ENCODE measurements around the gene CTTN. TPM values are rescaled to one million over a fixed set of nuclear protein-coding genes. Genes with fewer than 3 reads are reported as not detected.

The CTTN gene
- total RNA-seq, 2 experiments from 2014 or later = 5.0 to 9.3 TPM

GRCh38 chr11:70398834-70399680 lies 728 bp downstream of the CTTN start:
- Histone ChIP-seq H3K4me3 (ENCODE audit: low read depth, low read length, poor library complexity, severe bottlenecking) (peak overlapping the region; percentile 66), H3K79me2 (ENCODE audit: insufficient read depth, low read depth, low read length) (no peaks in the 10 kb centered on the region), H3K9me2 (ENCODE audit: insufficient read depth, low read length) (no peaks in the 10 kb centered on the region), H3K4me2 (ENCODE audit: low read length) (peak overlapping the region; percentile 84), H3K9me3 (ENCODE audit: low read length) (no peaks in the 10 kb centered on the region), H3K4me1 (ENCODE audit: insufficient read depth, low read length, poor library complexity, severe bottlenecking) (peaks cover 14% of the 10 kb centered on the region), H3K27ac (ENCODE audit: low read depth, low read length, poor library complexity, severe bottlenecking) (no peak overlapping the region), H2AFZ (ENCODE audit: low read length) (no peak overlapping the region), H3K36me3 (ENCODE audit: insufficient read depth, low read length) (no peaks in the 10 kb centered on the region), H4K20me1 (ENCODE audit: insufficient read depth, low read length) (no peaks in the 10 kb centered on the region; the same call in 1 of the 2 replicates)
- BruUV-seq (replicated peaks) = no TSS peak
- ChIA-PET POLR2A (no interaction called here), CTCF (ENCODE audit: unreplicated experiment) (no interaction called here)
- TF ChIP-seq, protein P1, sequence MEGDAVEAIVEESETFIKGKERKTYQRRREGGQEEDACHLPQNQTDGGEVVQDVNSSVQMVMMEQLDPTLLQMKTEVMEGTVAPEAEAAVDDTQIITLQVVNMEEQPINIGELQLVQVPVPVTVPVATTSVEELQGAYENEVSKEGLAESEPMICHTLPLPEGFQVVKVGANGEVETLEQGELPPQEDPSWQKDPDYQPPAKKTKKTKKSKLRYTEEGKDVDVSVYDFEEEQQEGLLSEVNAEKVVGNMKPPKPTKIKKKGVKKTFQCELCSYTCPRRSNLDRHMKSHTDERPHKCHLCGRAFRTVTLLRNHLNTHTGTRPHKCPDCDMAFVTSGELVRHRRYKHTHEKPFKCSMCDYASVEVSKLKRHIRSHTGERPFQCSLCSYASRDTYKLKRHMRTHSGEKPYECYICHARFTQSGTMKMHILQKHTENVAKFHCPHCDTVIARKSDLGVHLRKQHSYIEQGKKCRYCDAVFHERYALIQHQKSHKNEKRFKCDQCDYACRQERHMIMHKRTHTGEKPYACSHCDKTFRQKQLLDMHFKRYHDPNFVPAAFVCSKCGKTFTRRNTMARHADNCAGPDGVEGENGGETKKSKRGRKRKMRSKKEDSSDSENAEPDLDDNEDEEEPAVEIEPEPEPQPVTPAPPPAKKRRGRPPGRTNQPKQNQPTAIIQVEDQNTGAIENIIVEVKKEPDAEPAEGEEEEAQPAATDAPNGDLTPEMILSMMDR (conservative IDR thresholded peaks at IDR 0.05; ENCODE audit: low read length) = no peak
- TF ChIP-seq EZH2phosphoT487 (IDR thresholded peaks at IDR 0.05; ENCODE audit: borderline replicate concordance, low read depth, low read length) = no peak
- DNase-seq (ENCODE audit: low spot score) = peak; percentile 14
- intact Hi-C loops (cut with micrococcal nuclease; ENCODE audit: unreplicated experiment) = no loop called here

GRCh38 chr11:70399681-70400112 lies 1.4 kb downstream of the CTTN start:
- no peak overlapping the region for H3K4me2 ChIP-seq (ENCODE audit: low read length)
- H3K36me3 ChIP-seq (ENCODE audit: insufficient read depth, low read length) = no peaks in the 10 kb centered on the region
- no peaks in the 10 kb centered on the region for H3K9me2 ChIP-seq (ENCODE audit: insufficient read depth, low read length)
- no peaks in the 10 kb centered on the region for H3K79me2 ChIP-seq (ENCODE audit: insufficient read depth, low read depth, low read length)
- BruUV-seq (replicated peaks) = no TSS peak
- peaks cover 14% of the 10 kb centered on the region for H3K4me1 ChIP-seq (ENCODE audit: insufficient read depth, low read length, poor library complexity, severe bottlenecking)
- CTCF ChIA-PET (ENCODE audit: unreplicated experiment) = no interaction called here
- DNase-seq (ENCODE audit: low spot score) = no peak
- H3K27ac ChIP-seq (ENCODE audit: low read depth, low read length, poor library complexity, severe bottlenecking) = no peak overlapping the region
- no peaks in the 10 kb centered on the region for H3K9me3 ChIP-seq (ENCODE audit: low read length)
- no peak overlapping the region for H3K4me3 ChIP-seq (ENCODE audit: low read depth, low read length, poor library complexity, severe bottlenecking)
- H2AFZ ChIP-seq (ENCODE audit: low read length) = no peak overlapping the region
- POLR2A ChIA-PET = no interaction called here
- TF ChIP-seq, protein P1 (conservative IDR thresholded peaks at IDR 0.05; ENCODE audit: low read length) = no peak
- TF ChIP-seq EZH2phosphoT487 (IDR thresholded peaks at IDR 0.05; ENCODE audit: borderline replicate concordance, low read depth, low read length) = no peak
- no peaks in the 10 kb centered on the region; the same call in 1 of the 2 replicates for H4K20me1 ChIP-seq (ENCODE audit: insufficient read depth, low read length)
- intact Hi-C loops (cut with micrococcal nuclease; ENCODE audit: unreplicated experiment) = no loop called here

DNA sequence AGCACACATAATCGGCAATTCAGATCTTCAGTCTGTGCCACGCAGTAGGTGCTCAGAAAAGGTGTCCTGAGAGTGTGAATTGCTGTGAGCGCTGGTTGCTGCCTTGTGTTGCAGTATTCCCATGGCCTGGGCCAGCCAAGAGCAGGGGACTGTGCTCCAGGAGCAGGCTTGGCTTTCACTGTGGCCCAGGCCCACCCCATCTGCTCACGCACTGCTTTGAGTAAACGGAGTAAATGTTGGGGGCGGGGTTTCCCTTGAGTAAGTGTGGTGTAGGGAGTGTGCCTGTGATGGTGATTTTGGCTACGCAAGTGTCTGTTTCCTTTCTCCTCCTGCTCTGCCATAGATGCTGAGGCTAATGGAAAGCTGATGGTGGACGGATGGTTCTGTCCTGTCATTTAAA lies 2.3 kb downstream of the CTTN start:
- H3K4me2 ChIP-seq (ENCODE audit: low read length) = no peak overlapping the region
- DNase-seq (ENCODE audit: low spot score) = no peak
- H3K9me2 ChIP-seq (ENCODE audit: insufficient read depth, low read length) = no peaks in the 10 kb centered on the region
- intact Hi-C loops (cut with micrococcal nuclease; ENCODE audit: unreplicated experiment) = no loop called here
- CTCF ChIA-PET (ENCODE audit: unreplicated experiment) = no interaction called here
- TF ChIP-seq, protein P1 (conservative IDR thresholded peaks at IDR 0.05; ENCODE audit: low read length) = no peak
- TF ChIP-seq EZH2phosphoT487 (IDR thresholded peaks at IDR 0.05; ENCODE audit: borderline replicate concordance, low read depth, low read length) = no peak
- no peak overlapping the region for H2AFZ ChIP-seq (ENCODE audit: low read length)
- H3K9me3 ChIP-seq (ENCODE audit: low read length) = no peaks in the 10 kb centered on the region
- POLR2A ChIA-PET = no interaction called here
- BruUV-seq (replicated peaks) = no TSS peak
- no peak overlapping the region for H3K27ac ChIP-seq (ENCODE audit: low read depth, low read length, poor library complexity, severe bottlenecking)
- H3K79me2 ChIP-seq (ENCODE audit: insufficient read depth, low read depth, low read length) = no peaks in the 10 kb centered on the region
- no peak overlapping the region for H3K4me3 ChIP-seq (ENCODE audit: low read depth, low read length, poor library complexity, severe bottlenecking)
- no peaks in the 10 kb centered on the region; the same call in 1 of the 2 replicates for H4K20me1 ChIP-seq (ENCODE audit: insufficient read depth, low read length)
- H3K4me1 ChIP-seq (ENCODE audit: insufficient read depth, low read length, poor library complexity, severe bottlenecking) = peaks cover 14% of the 10 kb centered on the region
- H3K36me3 ChIP-seq (ENCODE audit: insufficient read depth, low read length) = no peaks in the 10 kb centered on the region
